ENCODE data around the gene PRXL2B. TPM values are rescaled to one million over a fixed set of nuclear protein-coding genes. Genes with fewer than 3 reads are reported as not detected.

PRXL2B gene
- total RNA-seq, 1 experiment from 2014 or later, result 40.7 TPM

- H3T11ph ChIP-seq (ENCODE audit: low read length), result no peak overlapping the region
- no peak overlapping the region for H3K14ac ChIP-seq (ENCODE audit: insufficient read depth, low read length)
- no peaks in the 10 kb centered on the region for H3K9me3 ChIP-seq (ENCODE audit: control insufficient read depth, low read depth, low read length)
- H4K5ac ChIP-seq (ENCODE audit: insufficient read length, low read depth, low read length), result no peak overlapping the region
- peaks cover under 1 to 4% of the 10 kb centered on the region in 2 experiments; a peak in 2 of 4 replicates for H3K4me1 Mint-ChIP-seq
- no peak for DNase-seq
- no peak for TF ChIP-seq CTCF (conservative IDR thresholded peaks at IDR 0.05)
- H3K79me2 ChIP-seq (ENCODE audit: insufficient read depth, low read length), result no peaks in the 10 kb centered on the region
- WGBS (ENCODE audit: extremely low coverage, insufficient read length, low lambda C conversion rate), result no CpG with 5 or more reads among the region's 31 CpGs
- no peaks in the 10 kb centered on the region for H3K79me1 ChIP-seq (ENCODE audit: insufficient read depth, low read depth, low read length, poor library complexity, severe bottlenecking)
- no peak overlapping the region for H4K8ac ChIP-seq (replicated peaks; ENCODE audit: insufficient read length, low read depth, low read length)
- H3K9ac ChIP-seq (ENCODE audit: extremely low read depth, insufficient read length, low read length), result no peak overlapping the region
- H3K4me2 ChIP-seq (ENCODE audit: insufficient read depth, insufficient read length, low read length), result no peak overlapping the region
- H3K27ac Mint-ChIP-seq, result no peak overlapping the region
- no peaks in the 10 kb centered on the region for H4K20me1 ChIP-seq (ENCODE audit: control insufficient read depth, insufficient read depth, insufficient read length)
- no peak overlapping the region for H2BK15ac ChIP-seq (ENCODE audit: low read depth, low read length)
- H3K23me2 ChIP-seq (ENCODE audit: insufficient read length, low read depth, low read length, poor library complexity, severe bottlenecking), result peaks cover 7% of the 10 kb centered on the region
- no peak overlapping the region for H3K56ac ChIP-seq (ENCODE audit: insufficient read length, low read depth, low read length)
- peaks cover 2% of the 10 kb centered on the region; the same call in 1 of the 2 replicates for H3K27me3 Mint-ChIP-seq (ENCODE audit: low read depth)
- peaks cover 4 to 11% of the 10 kb centered on the region in 2 experiments; a peak in 3 of 5 replicates for H3K9me3 Mint-ChIP-seq
- H2BK12ac ChIP-seq (ENCODE audit: insufficient read length, low read depth, low read length), result no peak overlapping the region
- H3K4ac ChIP-seq (ENCODE audit: low read depth, low read length), result no peak overlapping the region
- H3K18ac ChIP-seq (ENCODE audit: insufficient read length, low read depth, low read length), result no peak overlapping the region
- H4K91ac ChIP-seq (ENCODE audit: insufficient read length, low read depth, low read length), result no peak overlapping the region
- H3K27ac ChIP-seq (ENCODE audit: insufficient read length, low read depth, low read length), result no peak overlapping the region
- H2BK120ac ChIP-seq (ENCODE audit: low read depth, low read length, poor library complexity, severe bottlenecking), result no peak overlapping the region
- no peak overlapping the region for H2AK5ac ChIP-seq (ENCODE audit: insufficient read length, low read length)
- H3K27me3 ChIP-seq (ENCODE audit: insufficient read depth, low read length), result no peaks in the 10 kb centered on the region
- no peak overlapping the region for H2BK5ac ChIP-seq (ENCODE audit: insufficient read length, low read length)
- H3K4me3 Mint-ChIP-seq, result no peak overlapping the region
- no peak overlapping the region for H2BK20ac ChIP-seq (ENCODE audit: low read depth, low read length, poor library complexity, severe bottlenecking)
- no peak overlapping the region for H2AFZ ChIP-seq (ENCODE audit: low read length)
- H3K4me1 ChIP-seq (ENCODE audit: insufficient read depth, low read length), result no peaks in the 10 kb centered on the region
- no peak overlapping the region for H3K23ac ChIP-seq (ENCODE audit: insufficient read length, low read depth, low read length)
- H3K36me3 Mint-ChIP-seq (ENCODE audit: insufficient read depth in 1 of 3, low read depth in 3 of 3), result peaks cover 8 to 24% (median 13%) of the 10 kb centered on the region in 3 experiments
Observed at GRCh38 chr1:2590233-2591141, 3.9 kb downstream of the PRXL2B start.
